Effector CD4-positive, alpha-beta T cell (primary cell): Measurements from ENCODE around the gene C9orf72.

ENCODE experiments used
- DNase-seq: peaks from one replicate; pipeline ENCODE4 v3.0.0-alpha.2; 2020

C9orf72 gene

DNA sequence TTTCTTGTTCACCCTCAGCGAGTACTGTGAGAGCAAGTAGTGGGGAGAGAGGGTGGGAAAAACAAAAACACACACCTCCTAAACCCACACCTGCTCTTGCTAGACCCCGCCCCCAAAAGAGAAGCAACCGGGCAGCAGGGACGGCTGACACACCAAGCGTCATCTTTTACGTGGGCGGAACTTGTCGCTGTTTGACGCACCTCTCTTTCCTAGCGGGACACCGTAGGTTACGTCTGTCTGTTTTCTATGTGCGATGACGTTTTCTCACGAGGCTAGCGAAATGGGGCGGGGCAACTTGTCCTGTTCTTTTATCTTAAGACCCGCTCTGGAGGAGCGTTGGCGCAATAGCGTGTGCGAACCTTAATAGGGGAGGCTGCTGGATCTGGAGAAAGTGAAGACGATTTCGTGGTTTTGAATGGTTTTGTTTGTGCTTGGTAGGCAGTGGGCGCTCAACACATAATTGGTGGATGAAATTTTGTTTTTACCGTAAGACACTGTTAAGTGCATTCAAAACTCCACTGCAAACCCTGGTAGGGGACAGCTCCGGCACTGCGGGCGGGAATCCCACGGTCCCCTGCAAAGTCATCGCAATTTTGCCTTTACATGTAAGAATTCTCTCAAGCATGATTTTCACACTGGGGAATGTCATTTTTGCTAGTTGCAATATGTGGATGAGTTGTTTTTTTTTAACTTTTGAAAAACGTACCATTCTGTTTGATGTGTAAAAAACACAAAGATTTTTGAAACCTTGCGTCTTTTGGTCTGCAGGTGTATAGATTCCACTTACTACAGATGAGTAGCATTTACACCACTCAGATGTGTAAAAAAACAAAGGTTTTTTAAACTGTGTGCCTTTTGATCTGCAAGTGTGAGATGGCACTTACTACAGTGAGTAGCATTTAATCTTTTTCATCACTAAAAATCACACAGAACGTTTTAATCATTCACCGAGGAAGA, 631 bp upstream of the C9orf72 start:
- peak; percentile 96 for DNase-seq

DNA sequence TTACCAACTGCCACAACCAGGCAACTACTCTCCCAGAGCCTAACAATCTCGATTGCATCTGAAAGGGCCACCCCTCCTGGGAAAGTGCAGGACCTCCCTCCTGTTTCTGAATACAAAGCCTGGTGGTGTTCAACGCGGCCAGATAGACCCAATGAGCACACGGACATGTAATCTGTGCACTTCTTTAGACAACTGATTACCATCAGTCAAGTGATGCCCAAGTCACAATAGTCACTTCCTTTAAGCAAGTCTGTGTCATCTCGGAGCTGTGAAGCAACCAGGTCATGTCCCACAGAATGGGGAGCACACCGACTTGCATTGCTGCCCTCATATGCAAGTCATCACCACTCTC, 739 bp downstream of the C9orf72 start:
- peak; percentile 54 for DNase-seq

DNA sequence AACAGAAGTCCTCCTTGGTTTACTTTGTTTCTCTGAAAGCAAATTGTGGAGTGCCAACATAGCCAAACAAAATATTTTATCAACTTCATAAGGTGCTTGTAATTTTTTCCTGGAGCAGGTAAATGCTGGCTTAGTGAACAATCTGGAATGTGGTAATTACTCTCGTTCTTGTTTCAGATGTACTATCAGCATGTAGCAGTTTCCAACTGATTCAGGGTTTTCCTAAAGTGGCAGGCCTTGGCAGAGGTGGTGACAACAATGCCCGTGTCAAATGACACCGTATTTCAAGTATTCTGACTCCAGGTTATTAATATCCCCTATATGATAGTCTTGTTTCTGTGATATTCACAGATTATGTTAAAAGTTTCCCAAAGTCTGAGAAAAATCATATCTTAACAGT, 1.2 kb downstream of the C9orf72 start:
- no peak for DNase-seq

DNA sequence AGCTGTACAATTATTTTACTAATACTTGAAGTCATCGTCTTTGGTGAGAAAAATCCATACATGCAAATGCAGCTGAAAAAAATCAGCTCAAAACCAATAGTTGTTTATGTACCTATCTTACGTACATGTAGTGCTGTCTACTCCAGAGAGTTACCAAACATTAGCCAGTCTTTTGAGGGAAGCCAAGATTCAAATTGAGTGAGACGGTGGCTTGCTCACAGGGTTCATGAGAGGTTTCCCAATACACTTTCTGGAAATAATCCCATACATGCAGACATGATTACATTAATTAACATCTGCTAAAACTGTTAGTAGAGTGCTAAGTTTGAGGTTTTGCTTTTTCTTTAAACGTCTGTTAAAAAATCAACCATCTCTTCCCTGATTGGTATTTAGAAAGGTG, 2.3 kb downstream of the C9orf72 start:
- no peak for DNase-seq

DNA sequence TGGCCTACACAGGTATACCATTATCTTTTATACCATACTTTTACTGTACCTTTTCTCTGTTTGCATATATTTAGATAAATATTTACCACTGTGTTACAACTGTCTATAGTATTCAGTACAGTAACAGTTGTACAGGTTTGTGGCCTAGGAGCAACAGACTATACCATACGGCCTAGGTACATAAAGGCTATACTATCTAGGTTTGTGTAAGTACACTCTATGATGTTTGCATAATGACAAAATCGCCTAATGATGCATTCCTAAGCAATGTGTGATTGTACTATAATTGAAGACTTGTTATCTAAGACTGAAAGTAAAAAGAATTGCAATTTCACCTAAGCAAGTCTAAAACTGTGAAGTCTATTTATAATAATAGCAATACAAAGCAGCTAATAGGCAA, 3.9 kb downstream of the C9orf72 start:
- DNase-seq: no peak

DNA sequence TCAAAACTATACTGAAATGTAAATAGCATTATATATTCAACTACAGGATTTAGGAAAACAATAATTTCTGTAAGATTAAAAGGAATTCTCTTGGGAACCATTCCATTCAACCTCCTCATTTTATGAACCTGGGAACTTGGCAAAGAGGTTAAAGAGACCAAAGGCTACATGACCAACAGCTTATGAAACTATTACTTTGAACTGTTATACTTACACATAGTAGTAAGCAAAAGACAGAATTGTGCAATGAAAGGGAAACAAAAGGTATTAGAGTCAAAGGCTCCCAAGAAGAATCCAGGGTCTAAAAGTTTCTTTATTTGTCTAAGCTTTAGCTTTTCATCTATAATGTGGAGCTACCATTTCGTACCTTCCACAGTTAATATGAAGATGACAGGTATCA, 7.2 kb downstream of the C9orf72 start:
- DNase-seq: no peak

DNA sequence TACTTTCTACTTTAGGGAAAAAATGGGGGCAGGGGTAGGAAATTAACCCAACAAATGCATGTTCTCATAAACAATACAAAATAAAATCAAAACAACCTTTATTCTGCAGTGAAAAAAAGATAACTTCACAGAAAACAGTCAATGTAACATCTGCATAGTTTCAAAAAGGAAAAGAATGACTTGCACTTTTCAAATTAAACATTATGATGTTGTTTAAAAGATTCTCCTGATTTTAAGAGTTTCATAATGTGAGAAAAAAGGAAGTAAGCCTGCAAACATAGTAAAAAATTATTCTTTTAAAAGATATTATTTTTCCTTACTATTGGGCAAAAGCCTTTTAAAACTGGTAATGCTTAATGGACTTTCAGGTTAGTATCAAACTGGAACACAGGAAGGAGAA, 7.6 kb downstream of the C9orf72 start:
- DNase-seq: no peak

DNA sequence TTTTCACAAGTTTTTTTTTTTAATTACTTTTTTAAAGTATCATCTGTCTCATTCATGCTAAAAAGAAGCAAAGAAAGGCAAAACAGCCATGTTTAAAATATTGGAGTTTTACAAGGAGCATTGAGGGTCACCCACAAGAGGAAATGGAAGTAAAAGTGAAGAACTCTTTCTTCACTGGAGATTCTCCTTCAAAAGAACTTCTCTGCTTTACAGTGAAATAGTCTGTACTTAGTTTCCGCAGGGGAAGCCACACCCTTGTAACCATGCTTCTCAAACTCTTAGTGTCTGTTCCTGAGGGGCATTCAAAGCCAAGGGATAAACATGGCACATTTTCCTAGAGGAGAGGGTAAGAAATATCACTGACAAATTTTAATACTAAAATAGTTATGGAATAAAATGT, 8.6 kb downstream of the C9orf72 start:
- DNase-seq: no peak

DNA sequence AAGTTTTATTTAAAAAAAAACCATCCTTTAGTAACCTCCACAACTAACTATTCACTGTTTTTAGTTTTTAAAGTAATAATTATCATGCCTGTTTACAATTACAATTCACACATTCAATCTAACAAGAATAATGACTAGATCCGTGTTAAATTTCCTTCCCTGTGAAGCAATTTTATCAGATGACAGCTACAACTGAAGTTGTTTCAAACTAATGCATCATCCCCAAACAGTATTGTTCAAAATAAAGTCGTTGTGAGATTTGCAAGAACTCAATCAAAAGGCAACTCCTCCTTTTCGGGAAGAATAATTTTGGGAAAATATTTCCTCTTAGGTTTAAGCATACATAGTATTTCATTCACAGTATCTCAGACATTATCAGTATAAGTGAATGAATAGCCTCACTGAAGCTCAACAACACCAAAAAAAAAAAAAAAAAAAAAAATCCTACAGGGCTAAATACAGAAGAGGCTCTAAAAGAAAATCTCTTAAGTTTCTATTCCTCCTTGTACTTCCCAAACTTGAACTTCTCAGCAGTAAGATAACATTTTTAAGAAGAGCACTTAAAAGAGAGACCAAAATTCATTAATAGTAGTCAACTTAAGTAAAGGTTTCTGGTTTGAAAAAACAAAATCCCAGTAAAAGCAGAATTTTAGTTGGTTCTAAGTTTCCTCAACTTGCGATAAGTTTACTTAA, 9.4 kb downstream of the C9orf72 start:
- no peak for DNase-seq

DNA sequence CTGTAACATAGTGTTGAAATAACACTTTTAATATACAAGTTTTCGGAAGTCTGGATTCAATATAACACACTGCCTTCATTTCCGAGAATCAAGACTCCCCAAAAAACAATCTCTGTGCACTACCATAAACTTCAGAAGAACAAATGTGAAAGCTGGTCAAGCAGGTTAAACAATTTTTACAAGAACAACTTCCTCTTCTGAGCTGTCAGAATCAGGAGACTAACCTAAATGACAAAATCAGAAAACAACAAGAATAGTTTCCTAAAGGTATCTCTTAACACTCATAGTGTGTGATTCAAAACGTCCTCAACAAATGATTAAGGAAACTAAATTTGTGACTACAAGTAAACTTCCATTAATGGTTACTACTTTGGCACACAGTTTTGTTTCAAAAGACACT, 11.6 kb downstream of the C9orf72 start:
- DNase-seq: no peak

DNA sequence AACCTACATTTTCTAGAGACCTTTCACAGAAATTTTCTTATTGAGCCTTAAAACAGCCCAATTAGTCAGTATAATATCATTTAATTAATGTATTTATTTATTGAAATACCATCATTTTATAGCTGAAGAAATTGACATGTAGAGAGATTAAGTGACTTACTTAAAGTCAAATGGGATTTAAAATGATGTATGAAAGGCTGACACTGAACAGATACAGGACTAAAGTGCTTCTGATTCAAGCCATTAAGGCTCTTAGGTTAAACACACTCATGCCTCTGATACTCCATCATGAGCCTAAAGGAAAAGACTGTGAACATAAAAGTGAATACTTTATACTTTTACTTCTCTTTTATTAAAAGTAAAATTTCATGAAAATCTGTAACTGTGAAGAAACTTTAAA, 12.8 kb downstream of the C9orf72 start:
- DNase-seq: no peak

DNA sequence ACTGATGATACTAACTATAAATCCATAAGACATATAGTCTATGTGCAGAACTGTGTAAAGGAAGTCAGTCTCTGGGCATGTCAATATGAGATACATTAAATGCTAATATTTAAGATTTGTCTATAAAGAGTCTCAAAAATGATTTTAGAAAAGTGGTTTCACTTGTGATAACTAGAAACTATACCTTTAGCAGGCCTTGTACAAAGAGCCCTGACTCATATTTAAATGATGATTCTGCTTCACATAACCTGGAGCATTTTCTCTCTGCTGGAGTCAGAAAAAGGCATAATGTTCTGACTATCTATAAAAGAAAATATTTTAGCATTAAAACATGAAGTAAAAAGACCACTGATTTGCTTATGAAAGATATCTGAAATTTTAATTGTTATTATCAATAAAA, 15.0 kb downstream of the C9orf72 start:
- no peak for DNase-seq

DNA sequence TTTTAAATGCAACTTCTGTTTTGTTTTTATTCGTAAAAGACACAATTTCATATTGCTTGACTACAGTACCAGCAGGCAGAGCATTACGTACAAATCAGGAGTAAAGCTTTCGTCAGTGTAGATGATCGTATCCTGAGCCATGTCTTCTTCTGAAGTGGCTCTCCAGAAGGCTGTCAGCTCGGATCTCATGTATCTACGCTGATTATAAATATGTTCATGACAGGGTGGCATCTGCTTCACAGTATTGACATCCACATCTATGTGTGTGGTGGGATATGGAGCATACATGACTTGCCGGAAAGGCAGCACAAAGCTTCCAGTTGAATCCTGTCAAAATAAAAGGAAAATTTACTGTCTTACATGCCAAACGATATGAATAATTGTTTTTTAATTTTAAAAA, 16.8 kb downstream of the C9orf72 start:
- DNase-seq: no peak

DNA sequence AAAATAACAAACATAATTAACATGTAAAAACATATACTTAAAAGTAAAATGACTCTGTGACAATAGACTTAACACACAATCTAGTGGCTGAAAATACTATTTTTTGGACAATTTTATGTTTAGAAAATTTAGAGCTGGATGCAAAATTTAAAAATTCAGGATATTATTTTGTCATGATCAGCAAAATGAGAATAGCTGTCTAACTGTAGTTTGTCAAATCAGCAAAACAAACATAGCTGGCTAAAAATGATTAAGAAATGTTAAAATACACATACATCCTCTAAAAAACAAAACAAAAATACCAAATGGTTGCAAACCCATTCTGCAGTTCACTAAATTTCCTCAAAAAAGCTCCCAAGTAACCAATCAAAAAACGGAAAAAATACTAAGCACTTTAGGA, 18.6 kb downstream of the C9orf72 start:
- DNase-seq: no peak

DNA sequence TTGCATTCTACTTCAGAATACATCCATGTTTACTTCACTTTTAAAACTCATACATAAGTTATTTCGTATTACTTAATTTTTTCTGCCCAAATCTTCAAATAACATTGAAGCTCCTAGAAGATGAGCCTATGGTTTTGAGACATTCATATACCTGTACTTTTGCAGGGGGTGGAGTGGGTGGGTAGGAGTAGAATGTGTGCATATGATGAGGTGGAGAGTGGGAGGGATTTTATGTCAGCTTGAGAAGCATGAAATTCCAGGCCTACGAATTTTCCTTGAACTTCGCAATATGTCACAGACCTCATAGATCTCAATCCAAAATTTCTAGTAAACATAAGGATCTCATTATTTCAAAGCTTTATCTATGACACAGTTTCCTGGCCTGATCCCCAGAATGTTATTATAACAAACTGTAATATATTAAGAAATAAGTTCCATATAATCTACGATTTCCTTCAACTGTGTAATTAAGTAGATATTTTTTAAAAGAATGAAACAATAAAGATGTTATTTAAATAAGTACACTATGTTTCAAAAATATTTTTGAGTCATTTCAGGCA, 24.0 kb downstream of the C9orf72 start:
- no peak for DNase-seq

DNA sequence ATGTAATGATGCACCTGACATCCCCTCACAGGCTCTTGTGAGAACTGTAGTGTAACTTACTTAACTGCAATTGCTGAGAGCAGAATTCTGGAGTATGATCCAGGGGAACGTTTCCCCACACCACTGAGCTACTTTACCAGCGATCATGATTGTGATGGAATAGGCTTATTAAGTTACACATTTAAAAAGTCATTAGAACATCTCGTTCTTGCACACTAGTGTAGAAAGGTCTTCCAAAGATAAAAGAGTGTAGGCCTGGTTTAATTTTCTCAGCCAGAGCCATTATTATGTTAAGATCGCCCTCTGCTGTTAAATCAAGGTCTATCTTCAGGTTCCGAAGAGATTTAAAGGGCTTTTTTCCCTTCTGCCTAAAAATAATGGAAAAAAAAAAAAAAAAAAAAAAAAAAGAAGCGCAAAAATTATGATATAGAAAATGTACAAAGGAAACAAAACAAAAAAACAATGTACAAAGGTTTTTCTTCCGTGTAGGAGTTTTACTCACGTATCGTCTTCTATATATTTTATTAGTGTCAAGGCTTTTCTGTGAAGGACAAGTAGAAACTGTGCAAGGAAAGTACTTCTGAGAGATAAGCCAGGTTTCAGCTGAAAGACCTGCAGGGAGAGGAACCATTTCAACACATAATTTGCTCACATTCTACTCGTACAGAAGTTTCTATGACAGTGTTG, 25.1 kb downstream of the C9orf72 start:
- DNase-seq: no peak

DNA sequence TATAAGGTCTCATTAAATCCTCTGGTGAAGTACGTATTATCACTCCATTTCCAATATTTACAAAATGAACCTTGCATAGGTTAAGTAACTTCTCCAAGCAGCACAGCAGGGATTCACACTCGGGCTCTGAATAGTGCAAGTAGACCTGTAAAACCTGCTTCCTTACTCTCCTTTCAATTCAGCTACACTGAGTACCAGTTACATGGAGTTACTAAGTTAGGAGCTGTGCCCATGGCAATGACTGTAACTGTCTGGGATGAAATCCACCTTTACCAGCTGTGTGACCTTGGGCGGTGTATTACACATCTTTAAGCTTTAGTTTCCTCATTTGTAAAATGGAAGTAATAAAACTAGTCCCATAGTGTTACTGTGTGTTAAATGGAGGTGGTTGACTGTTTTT, 27.8 kb downstream of the C9orf72 start:
- DNase-seq: no peak

DNA sequence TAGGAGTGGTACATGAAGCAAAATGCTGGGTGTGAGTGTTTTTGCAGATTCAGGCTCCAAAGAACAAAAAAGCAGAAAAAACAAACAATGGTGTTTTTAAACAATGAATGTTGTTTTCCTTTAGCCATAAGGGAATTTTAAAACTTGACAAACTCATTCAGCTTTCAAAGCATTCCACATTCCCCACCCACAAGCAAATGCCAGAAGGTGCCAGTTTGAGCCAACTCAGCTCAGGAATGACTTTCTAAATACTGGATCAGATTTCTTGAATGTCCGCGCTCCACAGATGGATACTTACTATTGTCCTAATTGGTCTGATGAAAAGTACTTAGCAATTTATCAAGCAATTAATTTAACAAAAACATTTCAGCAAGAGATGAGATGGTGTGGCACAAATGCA, 30.8 kb downstream of the C9orf72 start:
- DNase-seq: no peak

DNA sequence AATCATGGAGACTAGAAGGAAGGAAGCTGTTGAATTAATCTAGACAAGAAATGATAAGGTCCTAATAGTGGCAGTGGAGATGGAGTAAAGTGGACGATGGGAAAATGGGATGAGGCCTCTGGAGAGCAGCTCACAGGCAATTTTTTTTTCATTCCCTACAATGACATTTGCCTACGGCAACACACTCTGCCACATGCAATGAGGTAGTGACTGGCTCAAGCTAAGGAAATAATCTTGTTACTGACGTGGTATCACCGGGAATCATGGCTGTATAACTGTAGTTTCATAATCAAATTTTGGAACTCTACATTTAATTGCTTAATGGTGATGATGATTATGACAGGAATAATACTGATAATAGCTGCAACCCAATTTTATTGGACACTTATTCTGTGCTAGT, 31.5 kb downstream of the C9orf72 start:
- DNase-seq: no peak

DNA sequence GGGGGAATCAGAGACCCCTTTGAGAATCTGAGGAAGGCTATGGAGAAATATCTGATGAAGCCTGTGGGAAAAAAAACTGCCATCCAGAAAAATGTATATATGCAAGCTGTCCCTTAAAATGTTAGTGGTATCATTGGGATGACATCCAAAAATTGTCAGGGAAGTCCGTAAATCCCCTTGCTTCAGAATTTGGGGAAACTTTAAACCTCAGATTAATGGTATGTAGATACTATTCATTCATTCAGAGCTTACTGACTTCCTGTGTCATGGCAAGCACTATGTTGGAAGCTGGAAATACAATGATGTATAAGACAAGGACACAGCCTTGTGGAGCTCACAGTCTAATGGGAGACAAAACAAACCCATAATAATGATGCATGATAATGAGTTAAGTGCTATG, 32.8 kb downstream of the C9orf72 start:
- no peak for DNase-seq

DNA sequence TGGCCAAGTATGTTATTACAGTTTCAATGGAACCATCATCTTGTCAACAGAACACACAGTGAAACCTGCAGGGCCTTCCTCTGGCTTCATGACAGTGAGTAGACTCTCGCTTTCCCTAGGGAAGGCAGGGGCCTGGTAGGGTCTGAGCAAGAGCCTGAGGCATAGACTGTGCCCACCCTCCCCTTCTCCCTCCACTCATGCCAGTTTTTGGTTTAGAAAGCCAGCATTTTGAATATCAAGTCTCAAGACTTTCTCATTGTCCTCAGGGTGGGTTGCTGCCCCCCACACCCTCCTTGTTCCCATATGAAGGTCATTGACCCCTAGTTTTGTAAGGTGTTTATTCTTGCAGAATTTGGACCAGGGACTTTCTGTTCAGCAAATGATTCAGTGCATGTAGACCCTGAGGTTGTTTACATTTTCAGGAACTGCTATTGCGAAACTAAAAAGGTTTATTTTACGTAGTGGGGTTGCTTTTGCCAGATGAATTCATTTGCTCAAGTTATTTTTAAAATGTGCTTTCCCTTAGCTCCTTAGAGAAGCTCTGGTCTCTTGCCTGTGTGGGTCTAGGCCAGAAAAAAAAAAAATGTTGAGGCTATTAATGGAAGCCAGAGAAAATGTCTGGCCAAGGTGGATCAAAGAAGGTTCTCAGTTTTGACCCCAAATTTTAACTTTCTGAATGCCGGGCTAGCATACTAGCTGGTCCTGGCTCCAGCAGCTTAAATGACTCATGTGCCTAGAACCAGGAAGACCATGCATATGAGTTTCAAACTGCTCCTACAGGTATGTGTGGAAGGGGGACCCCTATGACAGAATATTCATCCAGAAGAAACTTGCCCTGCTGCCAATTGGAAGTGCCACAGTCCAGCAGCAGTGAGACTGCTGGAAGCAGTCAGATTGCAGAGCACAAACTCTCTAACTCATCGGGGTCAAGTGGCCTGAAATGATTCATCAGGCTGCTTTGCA, 33.5 kb downstream of the C9orf72 start:
- no peak for DNase-seq

DNA sequence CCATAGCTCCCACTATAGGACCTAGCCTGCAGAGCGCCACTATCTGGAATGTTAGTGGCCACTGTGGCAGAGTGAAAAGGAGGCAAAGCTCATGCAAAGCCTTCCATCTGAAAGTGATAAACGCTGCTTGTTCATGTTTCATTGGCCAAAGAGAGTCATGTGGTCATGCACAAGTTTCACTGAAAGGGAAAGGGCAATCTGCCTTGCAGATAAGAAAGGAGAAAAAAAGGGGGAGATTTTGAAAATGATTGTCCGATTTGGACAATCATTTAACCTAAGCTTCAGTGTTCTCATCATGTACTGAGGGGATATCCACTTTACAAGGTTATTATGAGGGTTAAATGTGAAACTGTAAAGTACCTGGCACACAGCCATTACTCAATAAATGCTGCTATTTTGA, 34.6 kb downstream of the C9orf72 start:
- DNase-seq: no peak
